Activated CD8-positive, alpha-beta memory T cell treated with anti-CD3 and anti-CD28 coated beads, Interleukin-2, amount 50 U/mL, for 24 hours (primary cell): Measurements from ENCODE around the gene USH1C.

Experiments
- DNase-seq: peaks from one replicate; pipeline ENCODE4 v3.0.0-alpha.2; 2020; ENCODE audit errors: extremely low read depth

USH1C gene

GRCh38 chr11:17504330-17505107 lies 39.7 kb downstream of the USH1C start:
- peak; percentile 49 for DNase-seq

GRCh38 chr11:17502630-17503029 lies 41.6 kb downstream of the USH1C start:
- DNase-seq = no peak

- no peak for DNase-seq
Observed at GRCh38 chr11:17500673-17501072, 43.5 kb downstream of the USH1C start.

- no peak for DNase-seq
Observed at GRCh38 chr11:17498475-17498874, 45.7 kb downstream of the USH1C start.

GRCh38 chr11:17498058-17498457 lies 46.2 kb downstream of the USH1C start:
- DNase-seq = no peak

- no peak for DNase-seq
Observed at GRCh38 chr11:17496406-17496805, 47.8 kb downstream of the USH1C start.

GRCh38 chr11:17494019-17494418 lies 50.2 kb downstream of the USH1C start:
- no peak for DNase-seq

- no peak for DNase-seq
Observed at GRCh38 chr11:17490938-17491337, 53.3 kb downstream of the USH1C start.

- no peak for DNase-seq
Observed at GRCh38 chr11:17490232-17490631, 54.0 kb downstream of the USH1C start.

- DNase-seq = no peak
Observed at GRCh38 chr11:17489751-17490150, 54.5 kb downstream of the USH1C start.

GRCh38 chr11:17488563-17488962 lies 55.7 kb downstream of the USH1C start:
- no peak for DNase-seq

- no peak for DNase-seq
Observed at GRCh38 chr11:17486646-17487045, 57.6 kb downstream of the USH1C start.

GRCh38 chr11:17483505-17483904 lies 60.7 kb downstream of the USH1C start:
- no peak for DNase-seq

- DNase-seq = no peak
Observed at GRCh38 chr11:17481905-17482304, 62.3 kb downstream of the USH1C start.

GRCh38 chr11:17479284-17480214 lies 64.7 kb downstream of the USH1C start:
- no peak for DNase-seq

- DNase-seq = no peak
Observed at GRCh38 chr11:17478070-17478469, 66.1 kb downstream of the USH1C start.

- DNase-seq = no peak
Observed at GRCh38 chr11:17477361-17477760, 66.9 kb downstream of the USH1C start.

GRCh38 chr11:17477084-17477333 lies 67.2 kb downstream of the USH1C start:
- no peak for DNase-seq

GRCh38 chr11:17476317-17477083 lies 67.7 kb downstream of the USH1C start, which contains the start of gene ABCC8:
Gene ABCC8, minus strand, starts transcription at chr11:17476845. Its CDS starts 69 bp downstream, at chr11:17476776.
- DNase-seq = no peak

GRCh38 chr11:17475666-17476316 lies 68.4 kb downstream of the USH1C start:
- DNase-seq = no peak

- no peak for DNase-seq
Observed at GRCh38 chr11:17473071-17473744, 71.0 kb downstream of the USH1C start.
